Measurements from ENCODE around the gene SCAF1. TPM values are rescaled to one million over a fixed set of nuclear protein-coding genes. Genes with fewer than 3 reads are reported as not detected.

SCAF1 gene
- total and polyA plus RNA-seq, 2 of the 13 experiments (the other 11 are each of a cell fraction or from before 2014, with no cell fraction given) = 3.3 to 6.1 TPM

DNA sequence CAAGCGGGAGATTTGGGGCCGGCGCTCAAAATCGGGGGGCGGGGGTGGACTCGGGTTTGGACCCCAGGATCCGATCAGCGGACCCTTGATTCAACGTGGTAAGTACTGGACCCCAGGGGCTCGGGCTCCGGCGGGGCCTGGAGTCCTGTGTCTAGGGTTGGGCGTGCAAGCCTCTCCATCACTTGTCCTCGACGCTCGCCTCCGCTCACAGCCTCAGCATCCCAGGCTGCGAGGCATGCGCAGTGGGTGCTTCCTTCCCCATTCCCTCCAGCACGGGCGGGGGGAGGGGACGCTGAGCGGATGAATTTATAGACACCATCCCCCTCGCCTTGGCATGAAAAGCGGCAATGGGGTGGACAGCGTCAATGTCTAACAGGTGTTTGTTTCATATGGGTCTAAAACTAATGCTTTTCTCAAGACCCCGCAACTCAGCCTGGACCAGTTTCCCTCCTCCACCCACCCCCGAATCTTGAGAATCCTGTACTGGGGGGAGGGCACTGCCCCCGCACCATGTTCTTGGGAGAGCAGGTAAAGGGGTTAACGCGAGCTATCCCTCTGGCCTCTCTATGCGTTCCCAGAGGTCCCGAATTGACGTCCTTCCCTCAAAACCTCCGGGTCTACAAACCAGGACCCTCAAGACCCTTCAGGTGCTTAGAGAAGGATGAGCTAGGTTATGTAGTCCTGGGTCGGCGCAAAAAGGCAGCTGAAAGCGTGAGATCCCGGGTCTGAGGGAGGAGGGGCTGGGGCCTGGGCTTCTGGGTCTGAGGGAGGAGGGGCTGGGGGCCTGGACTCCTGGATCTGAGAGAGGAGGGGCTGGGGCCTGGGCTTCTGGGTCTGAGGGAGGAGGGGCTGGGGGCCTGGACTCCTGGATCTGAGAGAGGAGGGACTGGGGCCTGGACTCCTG is 49.5 kb downstream of the SCAF1 start:
- ChIA-PET CTCF (ENCODE audit: low intra/inter-chr PET ratio, low total read pairs) (no interaction called here), POLR2A (no interaction called here)
- intact Hi-C loops (cut with micrococcal nuclease; ENCODE audit: unreplicated experiment) (no loop called here), in situ Hi-C loops (cut with HindIII; ENCODE audit: extremely low pct_ligation_motif_present, low pct_unique_long_range_greater_than_20kb) (no loop called here)
- TF ChIP-seq AGO1 (IDR thresholded peaks at IDR 0.05; ENCODE audit: low read depth, low read length, poor library complexity, severe bottlenecking) (peak; percentile 45), ZNF317 (CRISPR knock-in tag; IDR thresholded peaks at IDR 0.05) (no peak), AGO2 (optimal IDR thresholded peaks at IDR 0.05; ENCODE audit: low read depth, low read length) (peak; percentile 79), ZMYM2 (CRISPR knock-in tag; IDR thresholded peaks at IDR 0.05) (no peak)
- no peak overlapping the region for H3K9ac ChIP-seq (ENCODE audit: insufficient read depth, low read depth, low read length)
- no peaks in the 10 kb centered on the region for H3K4me1 ChIP-seq (ENCODE audit: insufficient read depth, low read length)
- H3K4me2 ChIP-seq (ENCODE audit: low read depth, low read length) = no peak overlapping the region
- WGBS (ENCODE audit: low lambda C conversion rate) = 80% methylated on average over 36 of the region's 39 CpGs
- FAIRE-seq (no peak), DNase-seq (ENCODE audit: low spot score) (no peak), ATAC-seq (no peak; the same call in 2 of the 3 replicates)
- H2AFZ ChIP-seq (ENCODE audit: low read length) = no peak overlapping the region
- H3K36me3 ChIP-seq (replicated peaks in 1 of 2; ENCODE audit: control insufficient read depth in 1 of 2, insufficient read depth in 2 of 2, low read length in 2 of 2) = peaks cover 4 to 14% of the 10 kb centered on the region in 2 experiments; a peak in 4 of 5 replicates
- no peak overlapping the region for H3K4me3 ChIP-seq (replicated peaks in 1 of 3; ENCODE audit: insufficient read depth in 1 of 3, low read depth in 2 of 3, low read length in 3 of 3)
- H3K27ac ChIP-seq (ENCODE audit: extremely low read length, insufficient read depth, low read length) = no peak overlapping the region
- BruUV-seq (replicated peaks) = no TSS peak
- H3K79me2 ChIP-seq (ENCODE audit: insufficient read depth, low read length) = no peaks in the 10 kb centered on the region
- no peaks in the 10 kb centered on the region for H3K27me3 ChIP-seq (ENCODE audit: control insufficient read depth in 1 of 2, insufficient read depth in 2 of 2, low read length in 2 of 2)
- no peaks in the 10 kb centered on the region for H4K20me1 ChIP-seq (ENCODE audit: insufficient read depth, low read length)
- H3K9me3 ChIP-seq (ENCODE audit: low read length) = no peaks in the 10 kb centered on the region

DNA sequence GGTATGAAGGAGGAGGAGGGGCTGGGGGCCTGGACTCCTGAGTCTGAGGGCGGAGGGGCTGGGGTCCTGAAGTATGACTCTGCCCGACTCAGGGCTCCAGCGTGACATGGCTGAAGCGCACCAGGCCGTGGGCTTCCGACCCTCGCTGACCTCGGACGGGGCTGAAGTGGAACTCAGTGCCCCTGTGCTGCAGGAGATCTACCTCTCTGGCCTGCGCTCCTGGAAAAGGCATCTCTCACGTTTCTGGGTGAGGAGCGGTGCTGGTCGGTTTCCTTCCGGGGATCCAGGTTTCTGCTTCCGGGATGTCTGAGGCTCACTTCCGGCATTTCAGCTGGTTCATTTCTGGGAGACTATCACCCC is 50.1 kb downstream of the SCAF1 start:
- 74% methylated on average over 5 of the region's 16 CpGs for WGBS (ENCODE audit: low lambda C conversion rate)
- Histone ChIP-seq H3K4me1 (ENCODE audit: insufficient read depth, low read length) (no peaks in the 10 kb centered on the region), H3K79me2 (ENCODE audit: insufficient read depth, low read length) (no peaks in the 10 kb centered on the region), H3K4me3 (replicated peaks in 1 of 3; ENCODE audit: insufficient read depth in 1 of 3, low read depth in 2 of 3, low read length in 3 of 3) (no peak overlapping the region), H3K9ac (ENCODE audit: insufficient read depth, low read depth, low read length) (no peak overlapping the region), H3K4me2 (ENCODE audit: low read depth, low read length) (no peak overlapping the region), H3K36me3 (replicated peaks in 1 of 2; ENCODE audit: control insufficient read depth in 1 of 2, insufficient read depth in 2 of 2, low read length in 2 of 2) (peaks cover 4 to 10% of the 10 kb centered on the region in 2 experiments; a peak in 3 of 5 replicates), H3K27me3 (ENCODE audit: control insufficient read depth in 1 of 2, insufficient read depth in 2 of 2, low read length in 2 of 2) (no peaks in the 10 kb centered on the region), H3K9me3 (ENCODE audit: low read length) (no peaks in the 10 kb centered on the region), H3K27ac (ENCODE audit: extremely low read length, insufficient read depth, low read length) (no peak overlapping the region), H2AFZ (ENCODE audit: low read length) (no peak overlapping the region), H4K20me1 (ENCODE audit: insufficient read depth, low read length) (no peaks in the 10 kb centered on the region)
- ChIA-PET POLR2A (no interaction called here), CTCF (ENCODE audit: low intra/inter-chr PET ratio, low total read pairs) (no interaction called here)
- intact Hi-C loops (cut with micrococcal nuclease; ENCODE audit: unreplicated experiment) = no loop called here
- ATAC-seq = peak; percentile 7
- DNase-seq (ENCODE audit: low spot score) = no peak
- FAIRE-seq = no peak
- in situ Hi-C loops (cut with HindIII; ENCODE audit: extremely low pct_ligation_motif_present, low pct_unique_long_range_greater_than_20kb) = no loop called here
- BruUV-seq (replicated peaks) = no TSS peak
- TF ChIP-seq NR2F2 (IDR thresholded peaks at IDR 0.05; ENCODE audit: borderline replicate concordance, low read depth) (no peak), ZNF839 (CRISPR knock-in tag; IDR thresholded peaks at IDR 0.05; ENCODE audit: borderline replicate concordance) (no peak), TBX2 (CRISPR knock-in tag; IDR thresholded peaks at IDR 0.05; ENCODE audit: borderline replicate concordance) (no peak), GABPA (IDR thresholded peaks at IDR 0.05; ENCODE audit: low read depth, low read length) (peak; percentile 42), GABPA (CRISPR knock-in tag; IDR thresholded peaks at IDR 0.05; ENCODE audit: low read depth) (peak; percentile 49; the same call in 1 of the 2 replicates), NR2C2 (CRISPR knock-in tag; IDR thresholded peaks at IDR 0.05; ENCODE audit: borderline replicate concordance) (peak; percentile 47; the same call in 1 of the 2 replicates), GABPB1 (CRISPR knock-in tag; IDR thresholded peaks at IDR 0.05) (peak; percentile 37; the same call in 1 of the 2 replicates), RBFOX2 (IDR thresholded peaks at IDR 0.05; ENCODE audit: low read depth, low read length) (no peak)
- TF ChIP-seq, protein P1, sequence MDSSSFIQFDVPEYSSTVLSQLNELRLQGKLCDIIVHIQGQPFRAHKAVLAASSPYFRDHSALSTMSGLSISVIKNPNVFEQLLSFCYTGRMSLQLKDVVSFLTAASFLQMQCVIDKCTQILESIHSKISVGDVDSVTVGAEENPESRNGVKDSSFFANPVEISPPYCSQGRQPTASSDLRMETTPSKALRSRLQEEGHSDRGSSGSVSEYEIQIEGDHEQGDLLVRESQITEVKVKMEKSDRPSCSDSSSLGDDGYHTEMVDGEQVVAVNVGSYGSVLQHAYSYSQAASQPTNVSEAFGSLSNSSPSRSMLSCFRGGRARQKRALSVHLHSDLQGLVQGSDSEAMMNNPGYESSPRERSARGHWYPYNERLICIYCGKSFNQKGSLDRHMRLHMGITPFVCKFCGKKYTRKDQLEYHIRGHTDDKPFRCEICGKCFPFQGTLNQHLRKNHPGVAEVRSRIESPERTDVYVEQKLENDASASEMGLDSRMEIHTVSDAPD (CRISPR knock-in tag; IDR thresholded peaks at IDR 0.05) = no peak
- TF ChIP-seq, protein P2, sequence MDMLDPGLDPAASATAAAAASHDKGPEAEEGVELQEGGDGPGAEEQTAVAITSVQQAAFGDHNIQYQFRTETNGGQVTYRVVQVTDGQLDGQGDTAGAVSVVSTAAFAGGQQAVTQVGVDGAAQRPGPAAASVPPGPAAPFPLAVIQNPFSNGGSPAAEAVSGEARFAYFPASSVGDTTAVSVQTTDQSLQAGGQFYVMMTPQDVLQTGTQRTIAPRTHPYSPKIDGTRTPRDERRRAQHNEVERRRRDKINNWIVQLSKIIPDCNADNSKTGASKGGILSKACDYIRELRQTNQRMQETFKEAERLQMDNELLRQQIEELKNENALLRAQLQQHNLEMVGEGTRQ (IDR thresholded peaks at IDR 0.05; ENCODE audit: low read depth, low read length) = no peak
- TF ChIP-seq, protein P2 (CRISPR knock-in tag; IDR thresholded peaks at IDR 0.05; ENCODE audit: borderline replicate concordance) = no peak

All from HepG2 (cell line).